Mucosa of rectum (tissue), 2 donors: ENCODE data around the gene ATP2B2.

Experiments used
- H3K27ac ChIP-seq, 2 donors: one replicate each; pipeline ENCODE4 v1.7.0; 2013; ENCODE audit warnings: inconsistent platforms in 2 of 2, low read depth in 2 of 2, low read length in 2 of 2
- H3K27me3 ChIP-seq, 2 donors: one replicate each; pipeline ENCODE4 v1.7.0; 2013; ENCODE audit warnings: low read length in 2 of 2; ENCODE audit not compliant: control insufficient read depth in 2 of 2, insufficient read depth in 2 of 2
- H3K36me3 ChIP-seq, 2 donors: one replicate each; pipeline ENCODE4 v1.7.0; 2013; ENCODE audit warnings: low read length in 2 of 2; ENCODE audit not compliant: control insufficient read depth in 2 of 2, insufficient read depth in 2 of 2
- H3K4me1 ChIP-seq, 2 donors: one replicate each; pipeline ENCODE4 v1.7.0; 2013; ENCODE audit warnings: low read length in 2 of 2, mild to moderate bottlenecking in 1 of 2; ENCODE audit not compliant: control insufficient read depth in 2 of 2, insufficient read depth in 2 of 2
- H3K4me3 ChIP-seq, 2 donors: one replicate each; pipeline ENCODE4 v1.7.0; 2013; ENCODE audit warnings: low read length in 2 of 2
- H3K9ac ChIP-seq, 2 donors: one replicate each; pipeline ENCODE4 v1.7.0; 2013; ENCODE audit warnings: low read length in 2 of 2, low read depth in 1 of 2, mild to moderate bottlenecking in 1 of 2
- H3K9me3 ChIP-seq, 2 donors: one replicate each; pipeline ENCODE4 v1.7.0; 2013; ENCODE audit warnings: low read length in 2 of 2; ENCODE audit not compliant: control insufficient read depth in 2 of 2
- donor health status: healthy.
- donor health status: Normal muscosa, but diverticular disease.

Gene ATP2B2

DNA sequence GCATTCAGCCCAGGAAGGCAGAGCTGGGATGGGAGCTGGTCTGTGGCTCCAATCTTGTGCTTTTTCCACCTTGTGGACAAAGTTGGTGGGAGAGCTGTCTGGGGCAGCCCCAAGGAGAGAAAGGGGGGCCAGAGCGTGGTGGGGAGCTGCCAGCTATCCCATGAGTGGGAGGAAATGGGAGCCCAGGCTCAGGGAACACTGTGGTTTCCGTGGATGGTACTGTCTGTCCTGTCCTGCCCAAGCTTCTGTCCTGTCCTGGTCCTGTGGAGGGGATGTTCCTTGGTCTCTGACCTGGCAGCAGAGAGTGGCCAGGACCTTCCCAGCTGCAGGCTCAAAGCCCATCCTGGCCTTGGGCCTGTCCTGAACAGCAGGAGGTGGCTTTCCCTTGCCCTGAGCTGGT, 111.9 kb downstream of the ATP2B2 start:
- H3K4me1 ChIP-seq: peaks cover 0 to 3% of the 10 kb centered on the region in 2 donors
- H3K4me3 ChIP-seq: no peak overlapping the region
- no peaks in the 10 kb centered on the region for H3K36me3 ChIP-seq

DNA sequence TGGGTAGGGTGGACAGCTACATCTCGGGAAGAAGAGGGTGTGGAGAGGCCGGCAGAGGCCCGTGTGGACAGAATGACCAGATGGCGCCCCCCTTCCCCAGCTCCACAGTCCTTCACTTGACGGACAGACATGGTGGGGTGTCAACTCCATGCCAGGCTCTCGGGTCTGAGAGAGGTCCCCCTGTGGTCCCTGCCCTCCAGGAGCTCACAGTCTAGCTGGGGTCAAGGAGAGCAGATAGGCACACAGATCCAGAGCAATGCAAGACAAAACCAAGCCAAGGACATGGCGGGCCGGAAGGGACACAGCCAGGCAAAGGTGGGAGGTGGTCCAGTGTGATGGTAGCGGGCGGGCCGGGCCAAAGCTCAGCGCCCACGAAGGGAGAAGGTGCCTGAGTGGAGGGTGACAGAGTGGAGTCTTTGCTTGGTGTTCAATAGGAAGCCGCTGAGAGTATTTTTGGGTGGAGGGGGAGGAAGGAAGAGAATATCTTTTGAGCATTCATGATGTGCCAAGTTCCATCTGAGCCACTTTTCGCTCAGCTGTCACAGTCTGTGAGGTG, 112.4 kb downstream of the ATP2B2 start:
- Histone ChIP-seq H3K9me3 (no peaks in the 10 kb centered on the region), H3K4me3 (no peak overlapping the region), H3K27me3 (peaks cover 0 to 2% of the 10 kb centered on the region in 2 donors), H3K4me1 (peaks cover 0 to 3% of the 10 kb centered on the region in 2 donors), H3K36me3 (no peaks in the 10 kb centered on the region), H3K27ac (no peak overlapping the region), H3K9ac (no peak overlapping the region)

More for the DNA sequence above, 111.9 kb downstream of the ATP2B2 start:
- Histone ChIP-seq H3K9ac (no peak overlapping the region), H3K27ac (no peak overlapping the region), H3K27me3 (peaks cover 0 to 2% of the 10 kb centered on the region in 2 donors), H3K9me3 (no peaks in the 10 kb centered on the region)

- peaks cover 0 to 2% of the 10 kb centered on the region in 2 donors for H3K27me3 ChIP-seq
- H3K9me3 ChIP-seq: no peaks in the 10 kb centered on the region
- no peak overlapping the region for H3K27ac ChIP-seq
- peaks cover 0 to 3% of the 10 kb centered on the region in 2 donors for H3K4me1 ChIP-seq
- H3K9ac ChIP-seq: no peak overlapping the region
- no peaks in the 10 kb centered on the region for H3K36me3 ChIP-seq
- H3K4me3 ChIP-seq: no peak overlapping the region
Observed at GRCh38 chr3:10392244-10392643, 113.1 kb downstream of the ATP2B2 start.

DNA sequence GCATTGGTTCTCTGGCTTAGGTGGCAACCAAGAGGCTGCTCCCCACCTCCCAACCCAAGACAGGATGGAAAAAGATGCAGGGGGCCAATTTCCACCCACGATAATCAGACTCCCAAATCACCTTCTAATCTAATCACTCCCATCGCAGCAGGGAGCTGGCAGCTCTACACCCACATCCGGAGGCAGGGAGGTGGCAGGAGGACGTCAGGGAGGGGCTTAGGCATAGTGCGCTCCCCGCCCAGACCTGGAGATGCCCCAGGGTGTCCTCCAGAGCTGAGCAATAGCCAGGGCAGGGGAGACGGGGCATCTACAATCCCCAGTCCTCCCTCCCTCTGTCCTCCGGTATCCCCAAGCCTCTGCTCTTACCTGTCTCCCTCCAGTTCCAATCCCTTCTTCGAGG, 114.0 kb downstream of the ATP2B2 start:
- Histone ChIP-seq H3K27ac (no peak overlapping the region), H3K9ac (no peak overlapping the region), H3K4me3 (no peak overlapping the region), H3K4me1 (peaks cover 0 to 3% of the 10 kb centered on the region in 2 donors), H3K36me3 (no peaks in the 10 kb centered on the region), H3K9me3 (no peaks in the 10 kb centered on the region), H3K27me3 (peaks cover 0 to 2% of the 10 kb centered on the region in 2 donors)

DNA sequence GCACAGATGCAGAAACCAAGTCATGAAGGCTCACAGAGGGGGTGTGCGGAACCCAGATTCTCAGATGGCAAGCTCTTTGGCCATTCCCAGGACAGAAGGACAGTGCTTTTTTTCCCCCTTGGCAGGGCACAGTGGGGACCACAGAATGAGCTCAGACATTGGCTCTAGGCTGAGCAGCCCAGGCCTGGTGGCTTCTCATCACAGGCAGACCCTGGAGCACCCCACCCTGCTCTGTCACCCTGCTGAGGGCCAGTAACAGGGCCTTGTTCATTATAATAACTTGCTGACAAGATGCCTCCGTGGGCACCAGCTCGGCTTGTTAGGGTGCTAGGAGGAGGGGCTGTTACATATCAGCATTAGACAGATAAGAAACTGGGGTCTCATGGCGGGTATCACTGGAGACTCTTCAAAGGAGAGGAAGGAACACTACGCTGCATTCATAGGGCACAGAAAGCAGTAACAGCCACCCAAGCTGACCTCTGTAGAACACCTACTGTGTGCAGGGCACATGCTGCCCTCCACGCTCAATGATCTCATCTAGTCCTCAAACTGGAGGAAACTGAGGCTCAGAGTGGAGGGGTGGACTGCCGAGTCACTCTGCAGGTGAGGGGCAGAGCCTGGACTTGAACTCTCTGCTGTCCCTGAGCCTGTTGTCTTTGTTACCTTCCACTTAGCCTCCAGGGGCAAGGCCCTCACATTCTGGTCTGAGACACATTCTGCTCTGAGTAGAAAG, 114.6 kb downstream of the ATP2B2 start:
- H3K4me3 ChIP-seq: no peak overlapping the region
- no peaks in the 10 kb centered on the region for H3K36me3 ChIP-seq
- H3K27ac ChIP-seq: peak overlapping the region in 1 of 2 donors; percentile 43

DNA sequence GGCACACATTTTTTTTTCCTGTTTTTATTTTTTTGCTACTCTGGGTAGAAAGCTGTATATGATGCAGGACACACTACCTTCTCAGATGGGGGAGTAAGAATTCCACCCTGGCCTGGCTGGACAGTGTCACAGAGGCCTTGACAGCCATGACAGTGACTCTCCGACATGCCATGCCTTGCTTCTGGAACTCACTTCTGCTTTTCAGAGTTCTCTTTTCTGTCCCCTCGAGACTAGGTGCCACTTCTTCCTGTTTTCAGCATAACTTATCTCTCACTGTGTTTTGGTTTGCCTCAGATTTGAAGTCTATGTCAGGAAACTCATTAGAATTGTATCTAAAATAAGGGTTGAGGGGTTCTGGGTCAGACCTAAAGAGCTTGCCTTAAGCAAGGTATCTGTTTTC, 115.4 kb downstream of the ATP2B2 start:
- no peaks in the 10 kb centered on the region for H3K36me3 ChIP-seq
- H3K27ac ChIP-seq: no peak overlapping the region
- H3K4me3 ChIP-seq: no peak overlapping the region
- H3K27me3 ChIP-seq: peaks cover 0 to 2% of the 10 kb centered on the region in 2 donors
- H3K9ac ChIP-seq: no peak overlapping the region
- peaks cover 0 to 3% of the 10 kb centered on the region in 2 donors for H3K4me1 ChIP-seq
- no peaks in the 10 kb centered on the region for H3K9me3 ChIP-seq

More for the DNA sequence above, 114.6 kb downstream of the ATP2B2 start:
- Histone ChIP-seq H3K9me3 (no peaks in the 10 kb centered on the region), H3K9ac (no peak overlapping the region), H3K27me3 (peaks cover 0 to 2% of the 10 kb centered on the region in 2 donors), H3K4me1 (peaks cover 0 to 3% of the 10 kb centered on the region in 2 donors)

GRCh38 chr3:10389339-10389738, 116.0 kb downstream of the ATP2B2 start:
- no peaks in the 10 kb centered on the region for H3K9me3 ChIP-seq
- no peak overlapping the region for H3K27ac ChIP-seq
- H3K36me3 ChIP-seq: no peaks in the 10 kb centered on the region
- peaks cover 0 to 2% of the 10 kb centered on the region in 2 donors for H3K27me3 ChIP-seq
- H3K4me1 ChIP-seq: peaks cover 0 to 3% of the 10 kb centered on the region in 2 donors
- H3K4me3 ChIP-seq: no peak overlapping the region
- no peak overlapping the region for H3K9ac ChIP-seq

- peaks cover 0 to 3% of the 10 kb centered on the region in 2 donors for H3K4me1 ChIP-seq
- H3K36me3 ChIP-seq: no peaks in the 10 kb centered on the region
- no peak overlapping the region for H3K27ac ChIP-seq
- peaks cover 0 to 2% of the 10 kb centered on the region in 2 donors for H3K27me3 ChIP-seq
- no peak overlapping the region for H3K4me3 ChIP-seq
- H3K9ac ChIP-seq: no peak overlapping the region
- H3K9me3 ChIP-seq: no peaks in the 10 kb centered on the region
Observed at GRCh38 chr3:10387881-10388609, 117.3 kb downstream of the ATP2B2 start.

DNA sequence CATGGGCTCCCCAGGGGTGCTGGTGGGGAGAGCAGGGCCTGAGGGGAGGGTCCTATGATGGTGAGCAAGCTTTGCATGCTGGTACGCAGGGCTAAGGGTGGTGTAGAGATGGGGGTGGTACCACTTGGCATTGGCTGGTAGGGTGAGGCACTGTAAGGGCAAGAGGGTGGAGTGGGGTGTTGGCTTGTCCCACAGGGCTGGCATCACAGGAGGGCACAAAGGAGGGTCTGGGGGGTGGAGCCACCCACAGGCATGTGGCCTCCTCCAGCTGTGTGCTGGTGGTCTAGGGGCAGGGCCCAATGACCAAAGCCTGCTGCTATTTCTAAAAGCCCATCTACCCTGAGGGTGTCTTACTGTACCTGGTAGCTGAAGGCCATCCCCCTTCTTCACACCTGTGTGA, 119.3 kb downstream of the ATP2B2 start:
- H3K27me3 ChIP-seq: no peaks in the 10 kb centered on the region
- no peaks in the 10 kb centered on the region for H3K36me3 ChIP-seq
- H3K4me1 ChIP-seq: peaks cover 0 to 3% of the 10 kb centered on the region in 2 donors
- no peak overlapping the region for H3K27ac ChIP-seq
- H3K9me3 ChIP-seq: no peaks in the 10 kb centered on the region
- H3K4me3 ChIP-seq: no peak overlapping the region
- H3K9ac ChIP-seq: no peak overlapping the region
